Loucy (cell line): Measurements from ENCODE around the gene NAA30.

Experiments used
- H2AFZ ChIP-seq: fragments of 200-600 bp; sonication (generic); 2 replicates; pipeline ENCODE4 v1.6.0; 2016; ENCODE audit warnings: antibody characterized with exemption, mild to moderate bottlenecking, low read length, moderate library complexity
- H3F3A ChIP-seq: fragments of 200-600 bp; 2 replicates; pipeline ENCODE4 v1.6.0; 2016; ENCODE audit warnings: antibody characterized with exemption, low read depth, mild to moderate bottlenecking
- H3K27me3 ChIP-seq: fragments of 200-600 bp; sonication (generic); 2 replicates; pipeline ENCODE4 v1.6.1; 2014; ENCODE audit warnings: low read length, mild to moderate bottlenecking; ENCODE audit not compliant: insufficient read depth, poor library complexity, severe bottlenecking
- H3K36me3 ChIP-seq: fragments of 200-600 bp; sonication (generic); 2 replicates; pipeline ENCODE4 v1.6.1; 2016; ENCODE audit warnings: low read length; ENCODE audit not compliant: insufficient read depth
- H3K4me1 ChIP-seq: fragments of 200-600 bp; sonication (generic); 2 replicates; pipeline ENCODE4 v1.5.1; 2014; ENCODE audit warnings: low read length, mild to moderate bottlenecking; ENCODE audit not compliant: insufficient read depth, poor library complexity, severe bottlenecking
- H3K4me2 ChIP-seq: fragments of 200-600 bp; sonication (generic); 2 replicates; pipeline ENCODE4 v1.6.0; 2014; ENCODE audit warnings: antibody characterized with exemption, low read length, low read depth, mild to moderate bottlenecking; ENCODE audit not compliant: poor library complexity, severe bottlenecking
- H3K4me3 ChIP-seq: fragments of 200-600 bp; sonication (generic); 2 replicates; pipeline ENCODE4 v1.5.1; 2014; ENCODE audit warnings: low read length, mild to moderate bottlenecking, mixed read lengths; ENCODE audit not compliant: poor library complexity, severe bottlenecking
- H3K79me2 ChIP-seq: fragments of 200-600 bp; sonication (generic); 2 replicates; pipeline ENCODE4 v1.6.1; 2014; ENCODE audit warnings: low read length; ENCODE audit not compliant: insufficient read depth
- H3K9ac ChIP-seq: fragments of 200-600 bp; sonication (generic); 2 replicates; pipeline ENCODE4 v1.6.0; 2014; ENCODE audit warnings: mild to moderate bottlenecking, low read depth, low read length, moderate library complexity; ENCODE audit not compliant: poor library complexity, severe bottlenecking
- H3K9me2 ChIP-seq: fragments of 200-600 bp; sonication (generic); replicated peaks from 2 replicates; pipeline ENCODE4 v1.6.1; 2016; ENCODE audit warnings: low read depth, low read length, mixed read lengths
- H3K9me3 ChIP-seq: fragments of 200-600 bp; sonication (generic); 2 replicates; pipeline ENCODE4 v1.6.1; 2014; ENCODE audit warnings: mild to moderate bottlenecking, antibody characterized with exemption, low read length, low read depth; ENCODE audit not compliant: insufficient read depth
- H4K20me1 ChIP-seq: fragments of 200-600 bp; sonication (generic); 2 replicates; pipeline ENCODE4 v1.6.0; 2014; ENCODE audit warnings: antibody characterized with exemption, low read length, mild to moderate bottlenecking; ENCODE audit not compliant: insufficient read depth, poor library complexity, severe bottlenecking
- CTCF ChIP-seq: fragments of 200-600 bp; sonication (generic); conservative IDR thresholded peaks from 2 replicates; pipeline ENCODE4 v1.5.1; 2014; ENCODE audit warnings: mild to moderate bottlenecking, antibody characterized with exemption, low read length
- EZH2phosphoT487 ChIP-seq: fragments of 200-600 bp; IDR thresholded peaks from 2 replicates; pipeline ENCODE4 v1.6.1; 2018; ENCODE audit warnings: antibody characterized with exemption, mild to moderate bottlenecking, moderate library complexity, borderline replicate concordance

Gene NAA30

GRCh38 chr14:57389646-57390036, 745 bp upstream of the NAA30 start:
- Histone ChIP-seq H3K27me3 (no peaks in the 10 kb centered on the region), H4K20me1 (peaks cover 33% of the 10 kb centered on the region), H3K4me1 (peaks cover 32% of the 10 kb centered on the region), H3F3A (no peaks in the 10 kb centered on the region), H3K9me2 (no peaks in the 10 kb centered on the region), H3K4me3 (peak overlapping the region; percentile 95), H3K36me3 (no peaks in the 10 kb centered on the region), H3K79me2 (peaks cover 42% of the 10 kb centered on the region), H2AFZ (peak overlapping the region; percentile 97), H3K9me3 (no peaks in the 10 kb centered on the region), H3K4me2 (peak overlapping the region; percentile 77), H3K9ac (peak overlapping the region; percentile 86)
- no peak for TF ChIP-seq EZH2phosphoT487
- TF ChIP-seq CTCF = no peak

DNA sequence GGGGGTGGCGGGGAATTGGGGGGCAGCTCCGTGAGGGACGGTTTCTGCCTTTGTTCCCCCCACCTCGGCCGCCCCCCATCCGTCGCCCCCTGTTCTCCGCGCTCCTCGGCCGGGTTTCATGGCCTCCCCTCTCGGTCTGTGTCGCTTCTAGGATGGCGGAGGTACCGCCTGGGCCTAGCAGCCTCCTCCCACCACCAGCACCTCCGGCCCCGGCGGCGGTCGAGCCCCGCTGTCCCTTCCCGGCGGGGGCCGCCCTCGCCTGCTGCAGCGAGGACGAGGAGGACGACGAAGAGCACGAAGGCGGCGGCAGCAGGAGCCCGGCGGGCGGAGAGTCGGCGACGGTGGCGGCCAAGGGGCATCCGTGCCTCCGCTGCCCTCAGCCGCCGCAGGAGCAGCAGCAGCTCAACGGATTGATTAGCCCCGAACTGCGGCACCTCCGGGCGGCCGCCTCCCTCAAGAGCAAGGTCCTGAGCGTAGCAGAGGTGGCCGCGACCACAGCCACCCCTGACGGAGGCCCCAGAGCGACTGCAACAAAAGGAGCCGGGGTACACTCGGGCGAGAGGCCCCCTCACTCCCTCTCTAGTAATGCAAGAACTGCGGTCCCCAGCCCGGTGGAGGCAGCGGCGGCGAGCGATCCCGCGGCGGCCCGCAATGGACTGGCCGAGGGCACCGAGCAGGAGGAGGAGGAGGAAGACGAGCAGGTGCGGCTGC, 575 bp downstream of the NAA30 start:
- Histone ChIP-seq H3F3A (no peaks in the 10 kb centered on the region), H3K9me3 (no peaks in the 10 kb centered on the region), H3K4me2 (peak overlapping the region; percentile 85), H4K20me1 (peaks cover 42% of the 10 kb centered on the region), H3K4me3 (peak overlapping the region; percentile 95), H3K36me3 (no peaks in the 10 kb centered on the region), H3K9me2 (no peaks in the 10 kb centered on the region), H3K4me1 (peaks cover 37% of the 10 kb centered on the region), H3K79me2 (peaks cover 54% of the 10 kb centered on the region), H2AFZ (peak overlapping the region; percentile 97), H3K9ac (peak overlapping the region; percentile 86), H3K27me3 (no peaks in the 10 kb centered on the region)
- TF ChIP-seq EZH2phosphoT487 = no peak
- no peak for TF ChIP-seq CTCF

DNA sequence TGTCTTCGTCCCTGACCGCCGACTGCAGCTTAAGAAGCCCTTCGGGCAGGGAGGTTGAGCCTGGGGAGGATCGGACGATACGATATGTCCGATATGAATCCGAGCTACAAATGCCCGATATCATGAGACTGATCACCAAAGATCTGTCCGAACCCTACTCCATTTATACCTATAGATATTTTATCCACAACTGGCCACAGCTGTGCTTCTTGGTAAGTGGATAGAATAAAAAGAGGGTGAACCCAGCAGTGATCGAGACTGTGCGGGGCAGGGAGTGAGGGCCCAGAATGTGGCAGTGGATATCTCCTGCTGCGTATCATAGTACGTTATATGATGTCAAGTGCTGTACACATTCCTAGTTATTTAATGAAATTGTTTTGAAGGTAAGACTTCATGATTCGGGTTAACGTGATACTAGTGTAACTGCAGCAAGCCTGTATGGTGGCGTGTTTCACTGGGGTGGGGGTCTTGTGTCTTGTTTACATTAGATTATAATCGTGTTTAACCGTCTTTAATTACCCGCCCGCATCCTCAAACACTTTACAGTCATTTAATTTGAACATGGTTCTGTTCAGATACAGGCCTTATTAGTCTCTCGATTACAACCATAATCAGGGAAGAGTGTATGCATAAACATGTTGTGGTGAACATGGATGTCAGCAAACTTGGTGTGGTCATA, 1.3 kb downstream of the NAA30 start:
- no peaks in the 10 kb centered on the region for H3K9me2 ChIP-seq
- H2AFZ ChIP-seq = no peak overlapping the region

More for the DNA sequence above, 1.3 kb downstream of the NAA30 start:
- H3K9me3 ChIP-seq = no peaks in the 10 kb centered on the region
- TF ChIP-seq CTCF (no peak), EZH2phosphoT487 (no peak)
- peaks cover 40% of the 10 kb centered on the region for H3K4me1 ChIP-seq
- H4K20me1 ChIP-seq = peaks cover 47% of the 10 kb centered on the region
- no peaks in the 10 kb centered on the region for H3K36me3 ChIP-seq
- peaks cover 60% of the 10 kb centered on the region for H3K79me2 ChIP-seq
- H3K9ac ChIP-seq = peak overlapping the region; percentile 86
- H3K4me3 ChIP-seq = peak overlapping the region; percentile 95
- no peaks in the 10 kb centered on the region for H3K27me3 ChIP-seq
- no peaks in the 10 kb centered on the region for H3F3A ChIP-seq
- peak overlapping the region; percentile 85 for H3K4me2 ChIP-seq
